Activated B cell treated with CpG ODN at 0.5 μM for 24 hours (primary cell): ENCODE data around the gene MSL3B.

Source experiments
- ATAC-seq: fragments of 200-7000 bp; cut with Tn5 transposase; one replicate; pipeline ENCODE4 v1.10.0; 2021; ENCODE audit warnings: low read depth, mild to moderate bottlenecking, moderate library complexity
- CTCF ChIA-PET: fragments of 350-600 bp; sonication (Branson Sonifier 250); formaldehyde crosslinking; loops from one replicate; lab custom pipeline; 2021; ENCODE audit warnings: antibody characterized with exemption; lab: Charles Lee
- POLR2A ChIA-PET: fragments of 350-600 bp; sonication (Branson Sonifier 250); formaldehyde crosslinking; loops from one replicate; lab custom pipeline; 2021; ENCODE audit warnings: antibody characterized with exemption; lab: Charles Lee
- DNase-seq: peaks from one replicate; pipeline ENCODE4 v3.0.0; 2022
- H3K27ac Mint-ChIP-seq: one replicate; pipeline ENCODE4 v1.8.0; 2020; ENCODE audit warnings: mixed read lengths
- H3K27me3 Mint-ChIP-seq: one replicate; pipeline ENCODE4 v1.8.0; 2021; ENCODE audit warnings: mixed read lengths
- H3K36me3 Mint-ChIP-seq: one replicate; pipeline ENCODE4 v1.8.0; 2021; ENCODE audit warnings: low read depth, mixed read lengths
- H3K4me1 Mint-ChIP-seq: one replicate; pipeline ENCODE4 v1.8.0; 2021; ENCODE audit warnings: mixed read lengths
- H3K4me3 Mint-ChIP-seq: one replicate; pipeline ENCODE4 v1.8.0; 2020; ENCODE audit warnings: mild to moderate bottlenecking, mixed read lengths
- H3K9me3 Mint-ChIP-seq: one replicate; pipeline ENCODE4 v1.8.0; 2020; ENCODE audit warnings: mixed read lengths
- CTCF ChIP-seq: fragments of 200-600 bp; IDR thresholded peaks from one replicate; pipeline ENCODE4 v1.8.0; 2022; ENCODE audit warnings: antibody characterized with exemption, mild to moderate bottlenecking
- intact Hi-C: fragments of 100-400 bp; cut with micrococcal nuclease; formaldehyde crosslinking; loops from one replicate; pipeline ENCODE4 v1.15.1; 2024

The MSL3B gene

DNA sequence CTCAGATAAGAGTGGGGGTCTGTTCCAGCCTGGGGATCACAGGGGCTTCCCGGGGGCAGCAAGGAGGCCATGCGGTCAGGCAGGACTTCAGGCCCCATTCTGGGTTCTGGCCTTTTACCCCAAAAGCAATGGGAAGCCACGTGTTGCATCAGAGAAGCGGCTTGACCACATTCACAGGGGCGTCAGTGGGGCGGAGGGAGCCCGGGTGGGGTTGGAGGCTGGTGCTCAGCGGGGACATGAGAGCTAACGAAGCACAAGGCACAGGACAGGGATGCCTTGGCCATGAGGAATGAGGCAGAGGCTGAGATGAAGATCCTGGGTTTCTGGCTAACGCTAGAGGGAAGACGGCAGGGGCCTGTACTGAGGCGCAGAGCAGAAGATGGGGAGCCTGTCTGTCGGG lies 19.9 kb downstream of the MSL3B start:
- no peaks in the 10 kb centered on the region for H3K9me3 Mint-ChIP-seq
- H3K36me3 Mint-ChIP-seq = no peaks in the 10 kb centered on the region
- H3K27me3 Mint-ChIP-seq = peaks cover 5% of the 10 kb centered on the region
- H3K4me3 Mint-ChIP-seq = no peak overlapping the region
- intact Hi-C loops = no loop called here
- DNase-seq (no peak), ATAC-seq (no peak)
- H3K27ac Mint-ChIP-seq = no peak overlapping the region
- CTCF ChIA-PET = no interaction called here
- peaks cover 5% of the 10 kb centered on the region for H3K4me1 Mint-ChIP-seq
- TF ChIP-seq CTCF = no peak
- POLR2A ChIA-PET = no interaction called here

DNA sequence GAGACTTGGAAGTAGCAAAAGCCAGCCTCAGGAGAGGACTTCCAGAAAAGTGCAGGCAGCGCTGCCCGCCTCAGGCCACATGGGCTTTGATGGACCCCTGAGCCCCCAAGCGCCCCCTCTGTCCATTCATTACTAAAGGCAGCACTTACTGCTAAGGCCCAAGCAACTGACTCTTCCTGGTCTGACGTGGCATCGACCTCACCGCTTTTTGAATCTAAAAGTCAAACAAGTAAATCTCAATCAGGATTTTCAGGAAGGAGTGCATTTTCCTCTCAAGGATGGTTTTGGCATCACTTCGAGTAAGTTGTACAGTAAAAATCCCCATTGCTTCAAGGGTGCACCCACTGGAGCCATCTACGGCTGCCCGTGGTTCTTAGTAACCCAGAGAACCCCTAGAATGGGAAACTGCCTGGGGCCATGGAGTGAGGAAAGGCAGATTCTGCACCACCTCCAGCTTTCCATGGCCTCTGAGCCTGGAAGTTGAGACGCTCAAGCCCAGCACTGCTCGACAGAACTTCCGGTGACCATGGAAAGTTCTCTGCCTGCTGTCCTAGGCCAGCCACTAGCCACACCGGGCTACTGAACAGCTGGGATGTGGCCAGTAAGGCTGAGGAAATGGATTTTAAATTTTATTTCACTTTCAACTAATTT lies 20.8 kb downstream of the MSL3B start:
- no peak for DNase-seq
- H3K4me3 Mint-ChIP-seq = no peak overlapping the region
- no peaks in the 10 kb centered on the region for H3K36me3 Mint-ChIP-seq
- ATAC-seq = no peak
- TF ChIP-seq CTCF = no peak
- intact Hi-C loops = no loop called here
- H3K27ac Mint-ChIP-seq = no peak overlapping the region
- POLR2A ChIA-PET = no interaction called here
- peaks cover under 1% of the 10 kb centered on the region for H3K27me3 Mint-ChIP-seq
- CTCF ChIA-PET = no interaction called here
- H3K4me1 Mint-ChIP-seq = peaks cover 2% of the 10 kb centered on the region
- H3K9me3 Mint-ChIP-seq = no peaks in the 10 kb centered on the region

- Mint-ChIP-seq H3K27me3 (no peaks in the 10 kb centered on the region), H3K27ac (no peak overlapping the region), H3K9me3 (no peaks in the 10 kb centered on the region), H3K4me3 (no peak overlapping the region), H3K36me3 (no peaks in the 10 kb centered on the region), H3K4me1 (peaks cover 2% of the 10 kb centered on the region)
- intact Hi-C loops = no loop called here
- ChIA-PET CTCF (no interaction called here), POLR2A (no interaction called here)
- no peak for ATAC-seq
- no peak for DNase-seq
- TF ChIP-seq CTCF = no peak
Measured at GRCh38 chr2:233846387-233847247, 21.6 kb downstream of the MSL3B start.

DNA sequence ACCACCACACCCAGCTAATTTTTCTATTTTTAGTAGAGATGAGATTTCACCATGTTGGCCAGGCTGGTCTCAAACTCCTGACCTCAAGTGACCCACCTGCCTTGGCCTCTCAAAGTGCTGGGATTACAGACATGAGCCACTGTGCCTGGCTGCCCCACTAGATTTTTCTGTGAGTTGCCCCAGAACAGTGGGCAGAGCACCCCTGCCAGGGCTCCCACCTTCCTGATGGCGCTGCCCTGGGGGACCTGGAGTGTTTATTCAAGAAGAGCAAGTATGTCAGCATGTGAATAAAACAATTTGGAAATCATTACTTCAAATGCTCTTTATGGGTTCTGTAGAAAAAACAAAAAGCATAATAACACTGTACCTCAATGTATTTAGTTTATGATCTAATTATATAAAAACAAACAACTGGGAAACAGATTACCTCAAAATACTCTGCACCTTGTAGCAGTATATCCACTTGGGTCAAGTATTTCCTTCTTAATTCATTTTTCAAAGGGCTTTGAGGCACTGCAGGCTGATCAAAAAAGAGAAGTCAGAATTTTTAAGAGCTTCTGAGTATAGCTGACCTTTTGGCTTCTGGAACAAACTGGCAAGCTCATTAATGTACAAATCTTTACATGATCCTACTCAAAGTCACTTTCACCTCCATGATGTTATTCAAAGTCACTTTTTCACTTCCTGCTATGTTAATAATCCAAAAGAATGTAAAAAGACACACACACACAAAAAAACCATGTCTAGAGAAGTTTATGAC lies 22.7 kb downstream of the MSL3B start:
- Mint-ChIP-seq H3K27me3 (no peaks in the 10 kb centered on the region), H3K4me3 (no peak overlapping the region), H3K27ac (no peak overlapping the region), H3K4me1 (peaks cover 2% of the 10 kb centered on the region), H3K9me3 (no peaks in the 10 kb centered on the region), H3K36me3 (no peaks in the 10 kb centered on the region)
- intact Hi-C loops = no loop called here
- no peak for TF ChIP-seq CTCF
- no peak for ATAC-seq
- no peak for DNase-seq
- ChIA-PET CTCF (no interaction called here), POLR2A (interaction anchor here (0.7 kb wide), 1 partner anchor 652 kb away, joined by 3 read pairs; the partner anchor contains the start of gene ARL4C)

DNA sequence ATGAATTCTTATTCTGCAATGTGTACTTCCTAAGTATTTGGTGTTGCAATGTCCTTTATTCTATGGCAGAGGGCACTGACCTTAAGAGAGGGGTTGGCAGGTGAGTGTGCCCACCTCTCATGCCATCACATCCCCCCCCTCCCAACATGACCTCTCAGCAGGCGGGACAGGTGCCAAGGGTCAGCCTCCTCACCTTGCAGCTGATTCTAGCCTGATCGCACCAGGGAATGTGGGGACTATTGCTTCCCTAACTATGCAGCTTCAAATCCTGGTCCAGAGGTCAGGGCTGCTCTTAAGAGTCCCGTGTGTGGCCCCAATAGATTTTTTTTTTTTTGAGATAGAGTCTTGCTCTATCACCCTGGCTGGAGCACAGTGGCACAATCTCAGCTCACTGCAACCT lies 23.4 kb downstream of the MSL3B start:
- Mint-ChIP-seq H3K27ac (no peak overlapping the region), H3K4me3 (no peak overlapping the region), H3K9me3 (no peaks in the 10 kb centered on the region), H3K27me3 (no peaks in the 10 kb centered on the region), H3K36me3 (no peaks in the 10 kb centered on the region), H3K4me1 (peaks cover 2% of the 10 kb centered on the region)
- POLR2A ChIA-PET = no interaction called here
- CTCF ChIA-PET = no interaction called here
- intact Hi-C loops = no loop called here
- no peak for DNase-seq
- ATAC-seq = no peak
- TF ChIP-seq CTCF = no peak
